Left ventricle myocardium inferior (tissue), 1 donor: Measurements from ENCODE around the gene RHD. TPM values are rescaled to one million over a fixed set of nuclear protein-coding genes. Genes with fewer than 3 reads are reported as not detected.
"Not testable (repeated sequence)": the region's sequence is repeated elsewhere in the genome, so short reads cannot be mapped to it uniquely, and the experiment has no call there.

ENCODE experiments used
- DNase-seq: peaks from one replicate; pipeline ENCODE4 v3.0.0-alpha.2; 2020
- H3K27ac ChIP-seq: fragments of 200-600 bp; replicated peaks from 2 replicates; pipeline ENCODE4 v1.8.0; 2021
- H3K27me3 ChIP-seq: fragments of 200-600 bp; 2 replicates; pipeline ENCODE4 v1.8.0; 2021; ENCODE audit warnings: low read depth
- H3K36me3 ChIP-seq: fragments of 200-600 bp; 2 replicates; pipeline ENCODE4 v1.8.0; 2021
- H3K4me1 ChIP-seq: fragments of 200-600 bp; 2 replicates; pipeline ENCODE4 v1.8.0; 2021
- H3K4me3 ChIP-seq: fragments of 200-600 bp; 2 replicates; pipeline ENCODE4 v1.8.0; 2021; ENCODE audit warnings: mild to moderate bottlenecking, moderate library complexity
- H3K9me3 ChIP-seq: fragments of 200-600 bp; replicated peaks from 2 replicates; pipeline ENCODE4 v1.8.0; 2021
- intact Hi-C: fragments of 100-400 bp; cut with micrococcal nuclease; formaldehyde crosslinking; loops from one replicate; pipeline ENCODE4 v1.11.0; 2022
- total RNA-seq: library from RNA; stranded (reverse); fragmentation: NEBNext Ultra II Directional; extraction: Animal tissue kit (Norgen Biotek cat#: 25700); gene quantifications from one replicate; pipeline ENCODE4 v1.2.1, GENCODE V29; 2021
- TF ChIP-seq, protein P1 (sequence below): fragments of 200-600 bp; IDR thresholded peaks from 2 replicates; pipeline ENCODE4 v1.8.0; 2021; ENCODE audit warnings: antibody characterized with exemption, mild to moderate bottlenecking, borderline replicate concordance
- donor health status: DM: no; HTN: yes; CAD: no; lungs with severe emphysema.

The RHD gene
- total RNA-seq, 1 donor from 2014 or later: not detected

- intact Hi-C loops, H3K27me3 ChIP-seq, DNase-seq, H3K4me1 ChIP-seq, H3K27ac ChIP-seq, H3K4me3 ChIP-seq, H3K36me3 ChIP-seq, H3K9me3 ChIP-seq: not testable (repeated sequence)
- TF ChIP-seq, protein P1, sequence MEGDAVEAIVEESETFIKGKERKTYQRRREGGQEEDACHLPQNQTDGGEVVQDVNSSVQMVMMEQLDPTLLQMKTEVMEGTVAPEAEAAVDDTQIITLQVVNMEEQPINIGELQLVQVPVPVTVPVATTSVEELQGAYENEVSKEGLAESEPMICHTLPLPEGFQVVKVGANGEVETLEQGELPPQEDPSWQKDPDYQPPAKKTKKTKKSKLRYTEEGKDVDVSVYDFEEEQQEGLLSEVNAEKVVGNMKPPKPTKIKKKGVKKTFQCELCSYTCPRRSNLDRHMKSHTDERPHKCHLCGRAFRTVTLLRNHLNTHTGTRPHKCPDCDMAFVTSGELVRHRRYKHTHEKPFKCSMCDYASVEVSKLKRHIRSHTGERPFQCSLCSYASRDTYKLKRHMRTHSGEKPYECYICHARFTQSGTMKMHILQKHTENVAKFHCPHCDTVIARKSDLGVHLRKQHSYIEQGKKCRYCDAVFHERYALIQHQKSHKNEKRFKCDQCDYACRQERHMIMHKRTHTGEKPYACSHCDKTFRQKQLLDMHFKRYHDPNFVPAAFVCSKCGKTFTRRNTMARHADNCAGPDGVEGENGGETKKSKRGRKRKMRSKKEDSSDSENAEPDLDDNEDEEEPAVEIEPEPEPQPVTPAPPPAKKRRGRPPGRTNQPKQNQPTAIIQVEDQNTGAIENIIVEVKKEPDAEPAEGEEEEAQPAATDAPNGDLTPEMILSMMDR: peak; percentile 13
These were observed 32.6 kb downstream of the RHD start for GRCh38 chr1:25304936-25305335.

- H3K36me3 ChIP-seq, H3K9me3 ChIP-seq, H3K27me3 ChIP-seq, H3K27ac ChIP-seq, DNase-seq, H3K4me3 ChIP-seq, H3K4me1 ChIP-seq, intact Hi-C loops: not testable (repeated sequence)
These were observed 35.9 kb downstream of the RHD start for GRCh38 chr1:25308168-25308567.

GRCh38 chr1:25309085-25309484, 36.8 kb downstream of the RHD start:
- H3K4me1 ChIP-seq, H3K9me3 ChIP-seq, H3K27me3 ChIP-seq, H3K36me3 ChIP-seq, DNase-seq, H3K4me3 ChIP-seq, intact Hi-C loops, H3K27ac ChIP-seq: not testable (repeated sequence)

DNA sequence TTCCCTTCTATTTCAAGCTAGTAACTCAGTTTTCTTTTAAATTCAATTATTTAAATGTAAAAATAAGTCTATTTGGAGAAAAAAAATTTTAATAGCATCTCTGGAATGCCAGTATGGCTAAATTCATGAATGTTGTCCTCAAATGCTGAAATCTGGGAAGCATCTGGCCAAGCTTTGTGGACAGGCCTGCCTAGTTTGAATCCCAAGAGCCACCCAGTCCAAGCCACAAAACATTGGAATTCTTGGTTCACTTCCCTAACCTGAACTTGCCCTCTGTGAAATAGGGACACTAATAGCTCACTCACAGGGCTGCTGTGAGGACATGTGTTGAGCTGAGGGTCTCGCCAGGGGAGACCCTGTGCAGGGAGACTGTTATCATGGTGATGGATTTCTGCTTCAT, 37.2 kb downstream of the RHD start:
- H3K4me1 ChIP-seq: not testable (repeated sequence)

DNA sequence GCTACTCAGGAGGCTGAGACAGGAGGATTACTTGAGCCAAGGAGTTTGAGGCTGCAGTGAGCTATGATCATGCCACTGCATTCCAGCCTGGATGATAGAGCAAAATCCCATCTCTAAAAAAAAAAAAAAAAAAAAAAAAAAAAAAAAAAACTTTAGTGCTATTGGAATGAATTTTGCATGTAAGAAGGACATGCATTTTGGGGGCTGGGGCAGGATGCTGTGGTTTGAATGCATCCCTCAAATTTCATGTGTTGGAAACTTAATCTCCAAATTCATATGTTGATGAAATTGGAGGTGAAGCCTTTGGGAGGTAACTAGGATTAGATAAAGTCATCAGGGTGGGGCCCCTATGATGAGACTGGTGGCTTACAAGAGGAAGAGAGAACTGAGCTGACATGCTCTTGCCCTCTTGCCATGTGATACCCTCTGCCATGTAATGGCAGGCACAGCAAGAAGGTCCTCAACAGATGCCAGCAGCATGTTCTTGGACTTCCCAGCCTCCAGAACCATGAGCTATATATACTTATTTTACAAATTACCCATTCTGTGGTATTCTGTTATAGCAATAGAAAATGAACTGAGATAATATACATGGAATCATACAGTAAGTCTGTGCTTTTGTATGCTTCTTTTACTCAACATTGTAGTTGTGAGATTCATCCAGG, 40.6 kb downstream of the RHD start:
- H3K27ac ChIP-seq, H3K4me3 ChIP-seq, DNase-seq, H3K4me1 ChIP-seq, H3K27me3 ChIP-seq, intact Hi-C loops, H3K9me3 ChIP-seq, H3K36me3 ChIP-seq: not testable (repeated sequence)

More for the DNA sequence above, 37.2 kb downstream of the RHD start:
- H3K36me3 ChIP-seq, DNase-seq, intact Hi-C loops, H3K27me3 ChIP-seq, H3K9me3 ChIP-seq, H3K27ac ChIP-seq, H3K4me3 ChIP-seq: not testable (repeated sequence)

- H3K27ac ChIP-seq, H3K36me3 ChIP-seq, H3K4me3 ChIP-seq, intact Hi-C loops, H3K4me1 ChIP-seq, H3K9me3 ChIP-seq, H3K27me3 ChIP-seq, DNase-seq: not testable (repeated sequence)
These were observed 48.1 kb downstream of the RHD start for GRCh38 chr1:25320314-25320938.

- H3K4me3 ChIP-seq, H3K27ac ChIP-seq, DNase-seq, intact Hi-C loops, H3K36me3 ChIP-seq, H3K9me3 ChIP-seq, H3K4me1 ChIP-seq, H3K27me3 ChIP-seq: not testable (repeated sequence)
These were observed 49.8 kb downstream of the RHD start for GRCh38 chr1:25322127-25322526.

DNA sequence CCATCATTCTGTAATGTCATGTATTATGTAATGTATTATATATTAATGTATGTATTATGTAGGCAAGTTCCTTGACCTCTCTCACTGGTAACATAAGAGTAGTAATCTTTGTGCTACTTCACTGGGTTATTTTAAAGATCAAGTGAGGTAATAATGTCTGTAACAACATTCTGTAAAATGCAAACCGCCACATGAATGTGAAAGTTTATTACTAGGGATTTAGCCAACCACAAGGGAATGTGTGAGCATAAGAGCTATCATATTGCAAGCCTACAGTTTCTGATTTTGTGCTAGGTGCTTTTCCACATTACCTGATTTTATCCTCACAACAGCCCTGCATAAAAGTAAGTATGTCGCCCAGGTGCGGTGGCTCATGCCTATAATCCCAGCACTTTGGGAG, 52.1 kb downstream of the RHD start:
- H3K27me3 ChIP-seq, H3K36me3 ChIP-seq, H3K4me3 ChIP-seq, H3K4me1 ChIP-seq, H3K9me3 ChIP-seq, DNase-seq, H3K27ac ChIP-seq, intact Hi-C loops: not testable (repeated sequence)

DNA sequence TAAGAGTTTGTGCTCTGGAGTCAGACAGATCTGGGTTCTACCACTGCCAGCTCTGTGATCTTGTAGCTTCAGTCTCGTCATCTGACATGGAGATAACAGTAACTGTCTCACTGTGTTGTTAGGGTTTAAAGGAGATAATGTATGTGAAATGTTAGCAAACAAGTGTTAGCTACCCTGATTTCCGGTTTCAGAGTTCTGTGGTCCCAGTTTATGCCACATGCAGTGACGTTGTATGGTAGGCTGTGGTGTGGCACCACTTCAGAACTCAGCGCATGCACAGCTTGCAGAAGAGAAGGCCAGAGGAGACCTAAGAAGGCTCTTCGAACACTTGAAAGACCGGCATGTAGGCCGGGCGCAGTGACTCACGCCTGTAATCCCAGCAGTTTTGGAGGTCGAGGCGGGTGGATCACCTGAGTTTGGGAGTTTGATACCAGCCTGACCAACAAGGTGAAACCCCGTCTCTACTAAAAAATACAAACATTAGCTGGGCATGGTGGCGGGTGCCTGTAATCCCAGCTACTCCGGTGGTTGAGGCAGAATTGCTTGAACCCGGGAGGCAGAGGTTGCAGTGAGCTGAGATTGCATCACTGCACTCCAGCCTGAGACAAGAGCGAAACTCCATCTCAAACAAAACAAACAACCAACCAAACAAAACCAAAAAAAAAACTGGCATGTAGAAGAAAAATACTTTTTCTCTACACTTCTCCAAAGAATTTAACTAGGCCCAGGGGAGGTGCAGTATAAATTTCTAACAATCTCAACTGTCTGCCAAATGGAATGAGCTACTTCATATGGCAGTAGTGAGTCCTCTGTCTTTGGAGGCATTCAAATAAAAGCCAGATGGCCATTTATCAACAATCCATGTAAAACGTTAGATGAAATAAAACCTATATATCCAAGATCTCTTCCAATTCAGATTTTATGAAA, 55.8 kb downstream of the RHD start:
- H3K4me1 ChIP-seq: peaks cover 15% of the 10 kb centered on the region
- H3K9me3 ChIP-seq, H3K4me3 ChIP-seq, H3K27me3 ChIP-seq, intact Hi-C loops, DNase-seq, H3K27ac ChIP-seq, H3K36me3 ChIP-seq: not testable (repeated sequence)

DNA sequence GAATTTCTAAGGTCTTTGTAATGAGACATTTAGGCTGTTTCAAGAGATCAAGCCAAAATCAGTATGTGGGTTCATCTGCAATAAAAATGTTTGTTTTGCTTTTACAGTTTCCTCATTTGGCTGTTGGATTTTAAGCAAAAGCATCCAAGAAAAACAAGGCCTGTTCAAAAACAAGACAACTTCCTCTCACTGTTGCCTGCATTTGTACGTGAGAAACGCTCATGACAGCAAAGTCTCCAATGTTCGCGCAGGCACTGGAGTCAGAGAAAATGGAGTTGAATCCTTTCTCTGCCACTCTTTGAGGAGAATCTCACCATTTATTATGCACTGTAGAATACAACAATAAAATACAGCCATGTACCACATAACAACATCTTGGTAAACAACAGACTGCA, 56.5 kb downstream of the RHD start:
- H3K27me3 ChIP-seq, intact Hi-C loops, H3K4me3 ChIP-seq, H3K9me3 ChIP-seq, DNase-seq, H3K36me3 ChIP-seq: not testable (repeated sequence)
- H3K4me1 ChIP-seq: peaks cover 15% of the 10 kb centered on the region
- H3K27ac ChIP-seq: peak overlapping the region; percentile 51

DNA sequence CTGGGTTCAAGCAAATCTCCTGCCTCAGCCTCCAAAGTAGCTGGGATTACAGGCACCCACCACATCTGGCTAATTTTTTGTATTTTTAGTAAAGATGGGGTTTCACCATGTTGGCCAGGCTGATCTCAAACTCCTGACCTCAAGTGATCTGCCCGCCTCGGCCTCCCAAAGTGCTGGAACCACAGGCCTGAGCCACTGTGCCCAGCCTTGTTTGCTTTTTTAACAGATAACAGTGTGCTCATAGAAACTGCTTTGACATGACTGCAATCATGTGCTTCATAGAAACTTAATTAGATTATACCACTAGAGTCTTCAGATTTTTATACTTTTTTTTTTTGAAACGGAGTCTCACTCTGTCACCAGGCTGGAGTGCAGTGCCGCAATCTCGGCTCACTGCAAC, 57.0 kb downstream of the RHD start:
- H3K4me3 ChIP-seq, intact Hi-C loops, H3K27me3 ChIP-seq, DNase-seq, H3K9me3 ChIP-seq, H3K36me3 ChIP-seq: not testable (repeated sequence)
- Histone ChIP-seq H3K27ac (peak overlapping the region; percentile 51), H3K4me1 (peaks cover 15% of the 10 kb centered on the region)

DNA sequence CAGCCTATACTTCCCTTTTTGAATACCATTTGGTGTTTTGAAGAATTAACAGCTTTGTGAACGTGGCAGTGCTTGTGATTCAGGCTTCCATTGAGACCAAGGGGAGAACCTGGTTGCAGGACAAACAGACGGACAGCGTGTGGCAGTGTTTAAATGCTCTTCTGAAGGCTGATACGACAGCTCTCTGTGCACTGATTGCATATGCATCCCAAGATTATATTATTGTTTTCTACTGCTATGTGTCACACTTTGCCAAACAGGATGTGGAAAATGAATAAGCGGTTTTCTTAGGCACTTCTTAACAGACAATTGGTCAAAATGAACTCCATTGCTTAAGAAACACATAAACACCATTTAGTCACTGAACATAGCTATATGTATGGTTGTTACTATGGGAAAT, 57.6 kb downstream of the RHD start:
- H3K4me1 ChIP-seq: peaks cover 15% of the 10 kb centered on the region
- DNase-seq, H3K27me3 ChIP-seq, H3K4me3 ChIP-seq, H3K36me3 ChIP-seq, intact Hi-C loops, H3K9me3 ChIP-seq: not testable (repeated sequence)
- H3K27ac ChIP-seq: peak overlapping the region; percentile 51
